Transverse colon (tissue), 4 donors: ENCODE measurements around the gene KRTAP10-6. TPM values are rescaled to one million over a fixed set of nuclear protein-coding genes. Genes with fewer than 3 reads are reported as not detected.

Experiments
- DNase-seq: peaks from one replicate; pipeline ENCODE4 v3.0.0-alpha.2; 2019
- H3K27ac ChIP-seq, 4 donors: fragments of 200-600 bp; sonication (generic); 2 replicates each; pipeline ENCODE4 v1.5.1; 2016 to 2018; ENCODE audit warnings: inconsistent platforms in 4 of 4
- H3K27me3 ChIP-seq: fragments of 200-600 bp; sonication (generic); 2 replicates; pipeline ENCODE4 v1.5.1; 2017; ENCODE audit warnings: inconsistent platforms
- H3K36me3 ChIP-seq, 4 donors: fragments of 200-600 bp; sonication (generic); 2 replicates each; pipeline ENCODE4 v1.5.1; 2017 to 2019; ENCODE audit warnings: inconsistent platforms in 4 of 4
- H3K4me1 ChIP-seq, 4 donors: fragments of 200-600 bp; sonication (generic); 2 replicates each; pipeline ENCODE4 v1.5.1; 2017 to 2020; ENCODE audit warnings: inconsistent platforms in 4 of 4
- H3K4me3 ChIP-seq, 4 donors: fragments of 200-600 bp; sonication (generic); 1 replicate in 1 of 4; 2 replicates in 3 of 4; pipeline versions ENCODE4 v1.5.1 to v1.6.1; 2017 to 2019; ENCODE audit warnings: inconsistent platforms in 4 of 4
- H3K9me3 ChIP-seq, 2 donors: fragments of 200-600 bp; sonication (generic); 2 replicates each; pipeline ENCODE4 v1.5.1; 2017 to 2019; ENCODE audit warnings: inconsistent platforms in 2 of 2
- EP300 ChIP-seq: sonication (generic); formaldehyde crosslinking; IDR thresholded peaks from one replicate; pipeline ENCODE4 v1.6.1; 2017; ENCODE audit warnings: antibody characterized with exemption, low read depth
- POLR2A ChIP-seq: fragments of 450-650 bp; IDR thresholded peaks from one replicate; pipeline ENCODE4 v1.6.1; 2016; ENCODE audit warnings: antibody characterized with exemption, mild to moderate bottlenecking, moderate library complexity
- POLR2AphosphoS5 ChIP-seq, 3 donors: sonication (generic); formaldehyde crosslinking; IDR thresholded peaks; one replicate each; pipeline ENCODE4 v1.6.1; 2016; ENCODE audit warnings: antibody characterized with exemption in 3 of 3
- WGBS, 2 donors: methylation state at CpG; one replicate each; pipeline ENCODE4 v1.1.5; 2018; ENCODE audit warnings: low coverage in 1 of 2; 5-methylcytosine and 5-hydroxymethylcytosine counted together
- in situ Hi-C, 4 donors: fragments of 200-750 bp; cut with MboI; loops; one replicate each; pipeline versions ENCODE4 v1.15.0 to v1.15.1; 2017; ENCODE audit warnings: low sequenced_read_pairs in 3 of 4, low pct_ligation_motif_present in 1 of 4, low pct_unique_long_range_greater_than_20kb in 1 of 4
- intact Hi-C: fragments of 100-400 bp; cut with DNase I; formaldehyde crosslinking; loops from one replicate; pipeline ENCODE4 v1.15.1; 2023; ENCODE audit warnings: low total_unique reads
- total RNA-seq, 4 donors: library from RNA; depleted of rRNA; stranded (reverse); fragments of >200 nt; gene quantifications; one replicate each; pipeline ENCODE4 v1.1.0, GENCODE V29; 2016
- TF ChIP-seq, protein P1 (sequence below), 5 experiments: fragments of 200-600 bp in 3 of 5; fragments of 450-650 bp in 2 of 5; sonication (generic) in 3 of 5; IDR thresholded peaks; 1 replicate in 2 of 5; 2 replicates in 3 of 5; pipeline ENCODE4 v1.5.1; 2016 to 2017; ENCODE audit warnings: antibody characterized with exemption in 5 of 5, inconsistent platforms in 3 of 5, mild to moderate bottlenecking in 2 of 5, moderate library complexity in 1 of 5

Gene KRTAP10-6
- total RNA-seq, 4 donors from 2014 or later = not detected

DNA sequence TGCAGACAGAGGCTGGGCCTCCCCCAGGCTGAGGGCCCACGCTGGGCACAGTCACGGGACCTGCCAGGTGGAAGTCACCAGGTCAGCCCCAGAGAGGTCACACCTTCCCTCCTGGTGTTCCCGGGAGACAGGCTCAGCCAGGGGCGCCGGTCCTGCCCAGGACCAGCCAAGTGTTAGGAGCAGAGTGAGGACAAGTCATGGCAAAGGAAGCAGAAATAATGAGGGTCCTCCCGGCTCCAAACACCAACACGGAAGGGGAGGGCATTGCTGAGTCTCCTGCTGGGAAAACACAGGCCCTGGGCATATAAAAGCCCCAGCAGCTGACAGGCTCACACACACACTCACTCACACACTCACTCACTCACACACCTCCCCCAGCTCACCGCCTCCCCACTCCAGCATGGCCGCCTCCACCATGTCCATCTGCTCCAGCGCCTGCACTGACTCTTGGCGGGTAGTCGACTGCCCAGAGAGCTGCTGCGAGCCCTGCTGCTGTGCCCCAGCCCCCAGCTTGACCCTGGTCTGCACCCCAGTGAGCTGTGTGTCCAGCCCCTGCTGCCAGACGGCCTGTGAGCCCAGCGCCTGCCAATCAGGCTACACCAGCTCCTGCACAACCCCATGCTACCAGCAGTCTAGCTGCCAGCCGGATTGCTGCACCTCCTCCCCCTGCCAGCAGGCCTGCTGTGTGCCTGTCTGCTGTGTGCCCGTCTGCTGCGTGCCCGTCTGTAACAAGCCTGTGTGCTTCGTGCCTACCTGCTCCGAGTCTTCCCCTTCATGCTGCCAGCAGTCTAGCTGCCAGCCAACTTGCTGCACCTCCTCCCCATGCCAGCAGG lies 44.9 kb upstream of the KRTAP10-6 start, which contains the start of gene KRTAP10-10:
TSS of gene KRTAP10-10 (plus strand) at position 339 of the 833 bp plus-strand sequence. CDS start at position 401, 62 bp downstream.
- H3K27me3 ChIP-seq = peaks cover 10% of the 10 kb centered on the region
- H3K27ac ChIP-seq = no peak within 1 kb of the TSS
- WGBS, 2 donors = 58% methylated on average over 19 of the region's 21 CpGs; no CpG with 5 or more reads in 1 of the 2 donors
- no peak for DNase-seq
- no peaks in the 10 kb centered on the region for H3K4me1 ChIP-seq
- TF ChIP-seq EP300 = no peak
- TF ChIP-seq POLR2AphosphoS5 (IDR thresholded peaks at IDR 0.05) = no peak
- TF ChIP-seq, protein P1, sequence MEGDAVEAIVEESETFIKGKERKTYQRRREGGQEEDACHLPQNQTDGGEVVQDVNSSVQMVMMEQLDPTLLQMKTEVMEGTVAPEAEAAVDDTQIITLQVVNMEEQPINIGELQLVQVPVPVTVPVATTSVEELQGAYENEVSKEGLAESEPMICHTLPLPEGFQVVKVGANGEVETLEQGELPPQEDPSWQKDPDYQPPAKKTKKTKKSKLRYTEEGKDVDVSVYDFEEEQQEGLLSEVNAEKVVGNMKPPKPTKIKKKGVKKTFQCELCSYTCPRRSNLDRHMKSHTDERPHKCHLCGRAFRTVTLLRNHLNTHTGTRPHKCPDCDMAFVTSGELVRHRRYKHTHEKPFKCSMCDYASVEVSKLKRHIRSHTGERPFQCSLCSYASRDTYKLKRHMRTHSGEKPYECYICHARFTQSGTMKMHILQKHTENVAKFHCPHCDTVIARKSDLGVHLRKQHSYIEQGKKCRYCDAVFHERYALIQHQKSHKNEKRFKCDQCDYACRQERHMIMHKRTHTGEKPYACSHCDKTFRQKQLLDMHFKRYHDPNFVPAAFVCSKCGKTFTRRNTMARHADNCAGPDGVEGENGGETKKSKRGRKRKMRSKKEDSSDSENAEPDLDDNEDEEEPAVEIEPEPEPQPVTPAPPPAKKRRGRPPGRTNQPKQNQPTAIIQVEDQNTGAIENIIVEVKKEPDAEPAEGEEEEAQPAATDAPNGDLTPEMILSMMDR (IDR thresholded peaks at IDR 0.05) = no peak
- TF ChIP-seq POLR2A = no peak
- intact Hi-C loops = no loop called here
- in situ Hi-C loops = no loop called here
- peaks cover 1 to 9% of the 10 kb centered on the region in 2 donors for H3K9me3 ChIP-seq
- no peaks in the 10 kb centered on the region for H3K36me3 ChIP-seq
- no peak within 1 kb of the TSS for H3K4me3 ChIP-seq

DNA sequence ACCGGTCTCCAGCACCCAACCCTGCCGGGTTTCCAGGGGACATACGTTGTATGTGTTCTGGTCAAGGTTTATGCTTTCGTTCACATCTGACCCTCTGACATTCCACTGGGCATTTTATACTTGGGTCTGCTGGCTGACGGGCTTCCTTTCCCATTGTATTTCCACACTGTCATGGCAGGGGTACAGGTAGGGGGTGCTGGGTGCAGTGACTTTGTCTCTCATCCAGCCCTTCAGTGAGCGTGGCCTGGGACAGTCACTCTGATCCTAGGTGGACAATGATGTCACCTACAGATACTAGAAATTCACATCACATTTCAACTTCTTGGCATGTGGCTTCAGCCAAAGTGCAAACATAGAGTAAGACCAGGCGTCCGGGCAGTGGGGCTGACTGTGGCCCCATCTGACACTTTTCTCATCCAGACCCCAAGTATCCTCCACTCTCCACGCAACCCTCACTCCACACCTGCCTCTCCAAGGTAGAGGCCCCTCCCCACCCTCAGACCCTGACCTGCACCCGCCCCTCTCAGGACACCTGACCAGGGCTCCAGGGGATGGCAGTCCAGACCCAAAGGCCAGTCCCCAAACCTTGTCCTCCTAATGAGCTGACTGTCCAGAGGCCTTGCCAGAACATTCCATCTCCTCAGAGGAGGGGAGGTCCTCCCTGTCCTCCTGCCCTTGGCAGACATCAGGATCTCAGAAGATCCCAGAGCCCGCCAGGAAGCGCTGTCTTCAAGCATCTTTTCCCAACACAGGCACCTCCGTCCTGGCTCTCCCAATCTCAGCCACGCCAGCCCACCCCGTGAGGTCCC lies 44.1 kb upstream of the KRTAP10-6 start:
- Histone ChIP-seq H3K4me1 (no peaks in the 10 kb centered on the region), H3K9me3 (peaks cover 4 to 18% of the 10 kb centered on the region in 2 donors), H3K27me3 (peaks cover 10% of the 10 kb centered on the region), H3K36me3 (no peaks in the 10 kb centered on the region), H3K27ac (no peak overlapping the region), H3K4me3 (no peak overlapping the region)
- 80 to 85% methylated on average over 2 to 15 of the region's 15 CpGs for WGBS, 2 donors
- intact Hi-C loops = no loop called here
- in situ Hi-C loops = no loop called here
- DNase-seq = no peak
- no peak for TF ChIP-seq EP300
- TF ChIP-seq, protein P1 (IDR thresholded peaks at IDR 0.05) = no peak
- no peak for TF ChIP-seq POLR2AphosphoS5 (IDR thresholded peaks at IDR 0.05)
- TF ChIP-seq POLR2A = no peak

DNA sequence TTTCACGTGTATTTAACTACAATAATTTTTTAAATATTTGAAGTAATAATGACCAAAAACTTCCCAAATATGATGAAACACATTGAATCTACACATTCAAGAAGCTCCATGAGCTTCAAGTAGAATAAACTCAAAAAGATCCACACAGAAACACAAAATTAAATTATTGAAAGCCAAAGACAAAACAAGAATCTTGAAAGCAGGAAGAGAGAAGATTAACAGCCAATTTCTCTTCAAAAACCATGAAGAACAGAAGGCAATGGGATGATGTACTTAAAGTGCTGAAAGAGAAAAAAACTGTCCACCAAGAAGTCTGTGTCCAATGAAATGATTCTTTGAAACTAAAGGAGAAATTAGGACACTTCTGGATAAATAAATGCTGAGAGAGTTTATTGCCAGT lies 39.8 kb upstream of the KRTAP10-6 start:
- no peak for TF ChIP-seq EP300
- no peak for TF ChIP-seq POLR2A
- TF ChIP-seq, protein P1 (IDR thresholded peaks at IDR 0.05) = no peak
- no peak for TF ChIP-seq POLR2AphosphoS5 (IDR thresholded peaks at IDR 0.05)
- peaks cover 4 to 18% of the 10 kb centered on the region in 2 donors for H3K9me3 ChIP-seq

DNA sequence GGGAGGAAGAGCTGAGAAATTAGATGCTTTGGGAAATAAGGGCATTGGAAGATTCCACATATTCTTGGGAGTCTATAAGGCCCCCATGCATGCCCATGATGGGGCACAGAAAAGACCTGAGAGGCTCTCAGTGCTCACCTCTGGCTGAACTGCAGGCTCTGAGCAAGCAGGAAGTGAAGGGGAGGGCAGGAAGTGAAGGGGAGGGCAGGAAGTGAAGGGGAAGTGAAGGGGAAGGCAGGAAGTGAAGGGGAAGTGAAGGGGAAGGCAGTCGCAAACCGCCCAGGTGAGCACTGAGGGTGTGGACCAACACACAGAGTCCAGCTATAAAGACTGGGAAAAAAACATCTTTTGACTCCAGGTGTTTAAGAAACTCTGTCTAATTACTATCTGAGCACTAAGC lies 38.1 kb upstream of the KRTAP10-6 start:
- 68 to 88% methylated on average over 2 of the region's 2 CpGs for WGBS, 2 donors
- no peak overlapping the region for H3K27ac ChIP-seq
- no peak for DNase-seq
- peaks cover 11% of the 10 kb centered on the region for H3K27me3 ChIP-seq
- H3K4me1 ChIP-seq = no peaks in the 10 kb centered on the region
- no peaks in the 10 kb centered on the region for H3K36me3 ChIP-seq
- intact Hi-C loops = no loop called here
- TF ChIP-seq POLR2A = no peak
- TF ChIP-seq, protein P1 (IDR thresholded peaks at IDR 0.05) = no peak
- TF ChIP-seq POLR2AphosphoS5 (IDR thresholded peaks at IDR 0.05) = no peak
- no peak for TF ChIP-seq EP300
- H3K9me3 ChIP-seq = peaks cover 4 to 18% of the 10 kb centered on the region in 2 donors
- in situ Hi-C loops = no loop called here
- H3K4me3 ChIP-seq = no peak overlapping the region

More for the DNA sequence above, 39.8 kb upstream of the KRTAP10-6 start:
- Histone ChIP-seq H3K27me3 (peaks cover 11% of the 10 kb centered on the region), H3K27ac (no peak overlapping the region), H3K36me3 (no peaks in the 10 kb centered on the region), H3K4me1 (no peaks in the 10 kb centered on the region), H3K4me3 (no peak overlapping the region)
- 83 to 86% methylated on average over 1 of the region's 1 CpG for WGBS, 2 donors
- DNase-seq = no peak
- intact Hi-C loops (no loop called here), in situ Hi-C loops (no loop called here)
